GM13977 (cell line): ENCODE measurements around the gene LYPLA2.

Source experiments
- DNase-seq: peaks from one replicate; pipeline ENCODE4 v3.0.0; 2012; ENCODE audit warnings: low spot score
- CTCF ChIP-seq: IDR thresholded peaks from 2 replicates; pipeline ENCODE4 v1.5.1; 2012; ENCODE audit warnings: mild to moderate bottlenecking, control low read depth; ENCODE audit not compliant: insufficient read depth; ENCODE audit errors: extremely low read depth, missing control alignments
- in situ Hi-C: fragments of 300-500 bp; cut with MboI; formaldehyde crosslinking; loops from one replicate; pipeline ENCODE4 v1.12.0; 2022; ENCODE audit warnings: low sequenced_read_pairs, low pct_unique_long_range_greater_than_20kb, mixed read lengths, inconsistent platforms; ENCODE audit not compliant: unreplicated experiment

Gene LYPLA2

GRCh38 chr1:23790696-23791515 lies at the start of gene LYPLA2:
Gene LYPLA2, plus strand, starts transcription at chr1:23791145. Its CDS starts 1,538 bp downstream, at chr1:23792683.
- in situ Hi-C loops = no loop called here
- peak; percentile 93 for DNase-seq
- no peak for TF ChIP-seq CTCF

DNA sequence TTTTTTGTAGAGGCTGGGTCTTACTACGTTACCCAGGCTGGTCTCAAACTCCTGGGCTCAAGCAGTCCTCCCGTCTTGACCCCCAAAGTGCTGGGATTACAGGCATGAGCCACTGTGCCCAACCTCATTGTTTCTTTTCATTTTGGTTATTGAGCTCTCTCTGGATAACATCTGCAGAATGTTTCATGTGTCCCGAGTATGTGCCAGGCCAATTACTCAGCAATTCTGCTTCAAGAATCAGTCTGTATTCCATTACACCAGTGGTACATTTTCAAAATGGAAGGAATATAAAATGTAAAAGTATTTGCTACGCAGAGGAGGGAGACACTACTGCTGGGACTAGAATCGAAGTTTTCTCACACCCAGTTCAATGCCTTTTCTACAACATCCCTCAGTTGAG lies 49.3 kb upstream of the LYPLA2 start:
- DNase-seq = no peak
- no peak for TF ChIP-seq CTCF
- in situ Hi-C loops = loop anchor here (10.0 kb wide), 2 partner anchors 47 to 197 kb away; partner anchors contain the start of gene RPL11

DNA sequence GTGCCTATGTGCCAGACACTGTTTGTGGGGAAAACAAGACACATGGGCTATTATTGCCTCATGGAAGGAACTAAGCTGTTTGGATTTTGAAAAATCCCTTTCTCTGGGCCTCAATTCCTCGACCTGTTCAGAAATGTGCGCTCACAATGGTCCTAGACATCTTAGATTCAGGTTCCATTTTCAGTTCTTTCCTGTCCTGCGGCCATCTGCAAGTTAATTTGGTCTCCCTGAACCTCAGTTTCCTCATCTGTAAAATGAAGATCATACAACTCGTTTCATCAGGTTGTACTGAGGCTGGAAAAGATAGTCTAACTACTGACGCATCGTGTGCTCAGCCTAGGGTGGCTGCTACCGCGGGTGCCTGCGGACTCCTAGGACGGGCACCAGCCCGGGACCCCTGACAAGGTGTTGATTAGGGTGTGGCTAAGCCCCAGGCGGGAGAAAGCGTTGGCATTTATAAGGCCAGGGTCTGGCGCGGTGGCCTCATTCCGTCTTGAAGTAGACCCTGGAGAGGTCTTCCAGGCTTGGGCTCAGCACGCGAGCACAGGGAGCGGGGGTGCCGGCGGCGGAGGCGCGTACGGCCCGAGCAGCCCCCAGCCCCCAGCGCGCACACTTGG lies 48.2 kb upstream of the LYPLA2 start:
- in situ Hi-C loops = loop anchor here (10.0 kb wide), 2 partner anchors 48 to 198 kb away; partner anchors contain the start of gene RPL11
- no peak for DNase-seq
- TF ChIP-seq CTCF = no peak

- in situ Hi-C loops = loop anchor here (10.0 kb wide), 2 partner anchors 49 to 199 kb away; partner anchors contain the start of gene RPL11
- peak; percentile 97 for DNase-seq
- no peak for TF ChIP-seq CTCF
These were observed 47.4 kb upstream of the LYPLA2 start, which contains the start of gene ELOA for GRCh38 chr1:23743287-23744152. Gene ELOA, plus strand, starts transcription at chr1:23743471. Its CDS starts 33 bp downstream, at chr1:23743504.

DNA sequence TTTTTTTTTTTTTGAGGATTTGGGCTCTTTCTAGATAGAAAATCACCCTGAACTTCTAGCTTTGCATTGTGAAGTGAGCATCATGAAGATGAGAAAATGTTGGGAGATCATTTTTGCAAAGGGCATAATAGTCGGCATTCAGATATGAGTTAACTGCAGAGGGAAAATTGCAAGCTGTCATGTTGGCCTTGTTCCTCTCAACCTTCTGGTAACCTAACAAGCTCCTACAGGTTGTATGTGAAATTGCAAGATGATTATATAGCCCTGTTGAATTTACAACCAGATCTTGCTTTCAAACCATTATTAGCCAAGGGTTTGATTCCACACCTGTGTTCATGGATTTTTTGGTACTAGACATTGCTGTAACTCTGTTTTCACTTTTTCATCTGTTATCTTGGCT lies 45.4 kb upstream of the LYPLA2 start:
- TF ChIP-seq CTCF = peak; percentile 46
- in situ Hi-C loops = loop anchor here (10.0 kb wide), 2 partner anchors 51 to 201 kb away; partner anchors contain the start of gene RPL11
- DNase-seq = peak; percentile 81

- no peak for DNase-seq
- no peak for TF ChIP-seq CTCF
- in situ Hi-C loops = loop anchor here (10.0 kb wide), 2 partner anchors 53 to 203 kb away; partner anchors contain the start of gene RPL11
These were observed 42.9 kb upstream of the LYPLA2 start for GRCh38 chr1:23748016-23748415.
